Measurements from ENCODE around the gene PLD4.
"Not testable (repeated sequence)": the region's sequence is repeated elsewhere in the genome, so short reads cannot be mapped to it uniquely, and the experiment has no call there.

DNA sequence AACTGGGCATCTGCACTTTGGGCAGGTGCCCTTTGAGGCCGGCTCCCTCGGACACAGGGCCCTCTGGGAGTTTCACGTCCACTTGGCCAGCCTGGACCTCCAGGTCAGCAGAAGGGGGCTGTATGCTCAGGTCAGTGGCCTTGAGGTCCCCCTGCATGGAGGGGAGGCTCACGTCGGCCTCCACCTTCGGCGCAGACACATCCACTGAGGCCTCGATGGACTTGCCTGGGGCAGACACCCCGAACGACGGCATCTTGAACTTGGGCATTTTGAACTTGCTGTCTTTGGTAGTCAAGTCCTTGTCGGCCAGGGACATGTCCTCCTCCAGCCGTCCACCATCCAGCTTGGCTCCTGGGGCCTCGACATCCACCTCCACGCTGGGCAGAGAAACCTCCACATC, 26.0 kb downstream of the PLD4 start:
- TF ChIP-seq CTCF (IDR thresholded peaks at IDR 0.05; ENCODE audit: insufficient read depth, low read length, poor library complexity, severe bottlenecking); EZH2phosphoT487 (conservative IDR thresholded peaks at IDR 0.05; ENCODE audit: low read length): not testable (repeated sequence)
